ENCODE data around the gene CDNF.

CDNF gene

GRCh38 chr10:14852236-14852635 is 14.4 kb upstream of the CDNF start:
- TF ChIP-seq Cebpa-rat (IDR thresholded peaks at IDR 0.05): no peak

GRCh38 chr10:14844948-14845347 is 7.1 kb upstream of the CDNF start:
- H3K4me2 ChIP-seq: no peak overlapping the region
- H3K27me3 ChIP-seq: no peaks in the 10 kb centered on the region
- TF ChIP-seq Cebpa-rat (IDR thresholded peaks at IDR 0.05): no peak
- H3K4me1 ChIP-seq: peaks cover 0 to 7% (median 4%) of the 10 kb centered on the region in 10 experiments; a peak in 8 of 20 replicates
- no peak overlapping the region for H3K4me3 ChIP-seq
- peaks cover 75 to 99% (median 90%) of the 10 kb centered on the region in 11 experiments for H3K36me3 ChIP-seq
- H3K9ac ChIP-seq: no peak overlapping the region
- H3K27ac ChIP-seq: no peak overlapping the region
- H4K20me1 ChIP-seq: peaks cover 0 to 76% (median 41%) of the 10 kb centered on the region in 11 experiments; a peak in 17 of 22 replicates
- H3K9me3 ChIP-seq (replicated peaks in 1 of 11): no peaks in the 10 kb centered on the region

More at GRCh38 chr10:14852236-14852635, 14.4 kb upstream of the CDNF start:
- Histone ChIP-seq H3K9ac (no peak overlapping the region), H3K4me3 (no peak overlapping the region), H4K20me1 (peaks cover 0 to 12% (median 6%) of the 10 kb centered on the region in 11 experiments; a peak in 8 of 22 replicates), H3K9me3 (replicated peaks in 1 of 11) (no peaks in the 10 kb centered on the region), H3K27ac (no peak overlapping the region), H3K4me2 (no peak overlapping the region), H3K4me1 (peaks cover 0 to 7% (median 0%) of the 10 kb centered on the region in 10 experiments; a peak in 5 of 20 replicates), H3K27me3 (no peaks in the 10 kb centered on the region), H3K36me3 (peaks cover 68 to 96% (median 82%) of the 10 kb centered on the region in 11 experiments)

GRCh38 chr10:14843327-14843988 is 5.6 kb upstream of the CDNF start:
- Histone ChIP-seq H3K4me1 (peaks cover 8 to 13% (median 10%) of the 10 kb centered on the region in 10 experiments), H4K20me1 (peaks cover 0 to 91% (median 52%) of the 10 kb centered on the region in 11 experiments; a peak in 18 of 22 replicates), H3K27me3 (no peaks in the 10 kb centered on the region), H3K4me2 (no peak overlapping the region), H3K36me3 (peaks cover 62 to 86% (median 77%) of the 10 kb centered on the region in 11 experiments), H3K9ac (no peak overlapping the region), H3K9me3 (replicated peaks in 1 of 11) (no peaks in the 10 kb centered on the region), H3K27ac (no peak overlapping the region), H3K4me3 (no peak overlapping the region)
- TF ChIP-seq Cebpa-rat (IDR thresholded peaks at IDR 0.05): no peak

GRCh38 chr10:14840178-14840577 is 2.3 kb upstream of the CDNF start:
- Histone ChIP-seq H3K4me1 (peaks cover 18 to 24% (median 21%) of the 10 kb centered on the region in 10 experiments), H3K4me2 (peak overlapping the region in 1 of 11 experiments; percentile 84; a peak in 2 of 22 replicates), H3K36me3 (peaks cover 50 to 57% (median 52%) of the 10 kb centered on the region in 11 experiments), H3K9me3 (replicated peaks in 1 of 11) (no peaks in the 10 kb centered on the region), H3K4me3 (peak overlapping the region in 1 of 10 experiments; percentile 97; a peak in 2 of 20 replicates), H3K9ac (peak overlapping the region in 1 of 11 experiments; percentile 9; a peak in 1 of 22 replicates), H3K27ac (no peak overlapping the region), H3K27me3 (no peaks in the 10 kb centered on the region), H4K20me1 (peaks cover 0 to 65% (median 37%) of the 10 kb centered on the region in 11 experiments; a peak in 17 of 22 replicates)
- no peak for TF ChIP-seq Cebpa-rat (IDR thresholded peaks at IDR 0.05)

GRCh38 chr10:14839305-14839695 is 1.5 kb upstream of the CDNF start:
- H3K36me3 ChIP-seq: peaks cover 41 to 48% (median 43%) of the 10 kb centered on the region in 11 experiments
- peak overlapping the region; percentile 92 to 99 (median 96) for H3K9ac ChIP-seq
- peaks cover 0 to 59% (median 34%) of the 10 kb centered on the region in 11 experiments; a peak in 17 of 22 replicates for H4K20me1 ChIP-seq
- H3K4me1 ChIP-seq: peaks cover 18 to 24% (median 21%) of the 10 kb centered on the region in 10 experiments
- no peaks in the 10 kb centered on the region for H3K9me3 ChIP-seq (replicated peaks in 1 of 11)
- H3K27ac ChIP-seq: peak overlapping the region; percentile 80 to 95 (median 94); a peak in 21 of 22 replicates
- peak overlapping the region; percentile 87 to 99 (median 98) for H3K4me3 ChIP-seq
- no peaks in the 10 kb centered on the region for H3K27me3 ChIP-seq
- peak overlapping the region; percentile 80 to 97 (median 92) for H3K4me2 ChIP-seq
- TF ChIP-seq Cebpa-rat (IDR thresholded peaks at IDR 0.05): no peak

GRCh38 chr10:14838582-14839304 is 906 bp upstream of the CDNF start:
- H3K4me3 ChIP-seq: peak overlapping the region; percentile 87 to 99 (median 98)
- peak overlapping the region; percentile 92 to 99 (median 96) for H3K9ac ChIP-seq
- peaks cover 18 to 24% (median 21%) of the 10 kb centered on the region in 10 experiments for H3K4me1 ChIP-seq
- peak overlapping the region; percentile 80 to 95 (median 94) for H3K27ac ChIP-seq
- H3K4me2 ChIP-seq: peak overlapping the region; percentile 80 to 97 (median 92)
- H3K27me3 ChIP-seq: no peaks in the 10 kb centered on the region
- H4K20me1 ChIP-seq: peaks cover 0 to 54% (median 31%) of the 10 kb centered on the region in 11 experiments; a peak in 17 of 22 replicates
- no peak for TF ChIP-seq Cebpa-rat (IDR thresholded peaks at IDR 0.05)
- peaks cover 36 to 42% (median 38%) of the 10 kb centered on the region in 11 experiments for H3K36me3 ChIP-seq
- H3K9me3 ChIP-seq (replicated peaks in 1 of 11): no peaks in the 10 kb centered on the region

GRCh38 chr10:14837003-14837756 is 657 bp downstream of the CDNF start:
- H3K4me2 ChIP-seq: peak overlapping the region; percentile 77 to 93 (median 87)
- no peak for TF ChIP-seq Cebpa-rat (IDR thresholded peaks at IDR 0.05)
- H3K4me1 ChIP-seq: peaks cover 18 to 24% (median 21%) of the 10 kb centered on the region in 10 experiments
- H3K27me3 ChIP-seq: no peaks in the 10 kb centered on the region
- H3K4me3 ChIP-seq: peak overlapping the region; percentile 87 to 99 (median 98)
- H3K36me3 ChIP-seq: peaks cover 20 to 27% (median 22%) of the 10 kb centered on the region in 11 experiments
- H3K9me3 ChIP-seq (replicated peaks in 1 of 11): no peaks in the 10 kb centered on the region
- peak overlapping the region; percentile 59 to 95 (median 88) for H3K27ac ChIP-seq
- peak overlapping the region; percentile 81 to 99 (median 96) for H3K9ac ChIP-seq
- H4K20me1 ChIP-seq: peaks cover 0 to 38% (median 19%) of the 10 kb centered on the region in 11 experiments; a peak in 13 of 22 replicates

- Histone ChIP-seq H3K27me3 (no peaks in the 10 kb centered on the region), H3K9me3 (replicated peaks in 1 of 11) (no peaks in the 10 kb centered on the region), H3K4me2 (peak overlapping the region in 3 of 11 experiments; percentile 81 to 91 (median 83); a peak in 7 of 22 replicates), H4K20me1 (peaks cover 0 to 29% (median 16%) of the 10 kb centered on the region in 11 experiments; a peak in 13 of 22 replicates), H3K4me3 (no peak overlapping the region), H3K36me3 (peaks cover 11 to 17% (median 12%) of the 10 kb centered on the region in 11 experiments; a peak in 21 of 22 replicates), H3K27ac (no peak overlapping the region), H3K9ac (no peak overlapping the region), H3K4me1 (peaks cover 18 to 24% (median 21%) of the 10 kb centered on the region in 10 experiments)
- TF ChIP-seq Cebpa-rat (IDR thresholded peaks at IDR 0.05): no peak
Measured at GRCh38 chr10:14836208-14836607, 1.6 kb downstream of the CDNF start.
